ENCODE data around the gene CROCC2. TPM values are rescaled to one million over a fixed set of nuclear protein-coding genes. Genes with fewer than 3 reads are reported as not detected.

Gene CROCC2
- total RNA-seq, 4 donors from 2014 or later: 0.07 TPM; not detected in 3

DNA sequence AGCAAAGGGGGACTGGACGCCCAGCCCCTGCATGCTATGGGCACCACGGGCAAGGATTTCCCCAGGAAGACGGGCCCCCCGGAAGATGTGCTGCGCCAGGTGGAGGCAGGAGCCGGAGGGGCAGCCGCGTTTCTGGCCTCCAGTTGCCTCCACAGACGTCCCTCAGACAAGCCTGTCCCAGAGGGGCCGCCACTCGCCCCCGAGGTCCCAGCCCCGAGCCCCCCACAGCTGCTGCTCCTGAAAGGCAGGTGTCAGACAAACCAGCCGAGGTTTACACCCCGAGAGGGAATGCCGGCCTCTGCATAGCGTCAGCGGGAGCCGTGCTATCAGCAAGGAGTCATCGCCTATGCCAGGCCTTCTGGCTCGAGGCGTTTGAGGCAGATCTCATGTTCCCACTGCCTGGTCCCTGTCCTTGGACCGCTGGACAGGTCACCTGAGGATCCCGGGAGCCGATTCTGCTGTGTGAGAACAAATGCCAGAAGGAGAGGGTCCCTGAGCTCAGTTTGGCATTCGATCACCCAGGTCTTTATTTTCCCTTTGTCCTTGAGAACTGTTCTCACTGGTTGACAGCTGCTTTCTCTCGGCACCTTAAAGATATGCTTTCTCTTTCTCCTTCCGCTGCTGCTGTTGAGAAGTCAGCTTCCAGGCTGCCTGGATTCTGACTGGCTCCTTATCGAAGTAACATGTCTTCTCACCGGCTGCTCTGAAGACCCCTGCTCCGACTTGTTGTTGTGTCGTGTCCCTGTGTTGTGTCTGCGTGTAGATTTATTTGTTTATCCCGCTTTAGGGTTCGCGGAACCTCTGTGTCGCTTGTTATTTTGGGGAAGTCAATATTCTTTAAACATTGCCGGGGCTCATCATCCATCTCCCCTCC is 20.6 kb downstream of the CROCC2 start:
- H3K27me3 ChIP-seq: peaks cover 0 to 2% (median 0%) of the 10 kb centered on the region in 3 donors
- H3K4me1 ChIP-seq: no peaks in the 10 kb centered on the region
- no peaks in the 10 kb centered on the region for H3K9me3 ChIP-seq
- peak; percentile 2 to 14 for DNase-seq
- no peak overlapping the region for H3K27ac ChIP-seq
- ATAC-seq: peak; percentile 33 to 70
- intact Hi-C loops (cut with DNase I; ENCODE audit: low total_unique reads): no loop called here
- H3K36me3 ChIP-seq: no peaks in the 10 kb centered on the region
- in situ Hi-C loops (cut with MboI; ENCODE audit: low sequenced_read_pairs in 4 of 4): no loop called here
- no peak overlapping the region for H3K4me3 ChIP-seq
- TF ChIP-seq POLR2A (IDR thresholded peaks at IDR 0.05): no peak
- TF ChIP-seq, protein P1, sequence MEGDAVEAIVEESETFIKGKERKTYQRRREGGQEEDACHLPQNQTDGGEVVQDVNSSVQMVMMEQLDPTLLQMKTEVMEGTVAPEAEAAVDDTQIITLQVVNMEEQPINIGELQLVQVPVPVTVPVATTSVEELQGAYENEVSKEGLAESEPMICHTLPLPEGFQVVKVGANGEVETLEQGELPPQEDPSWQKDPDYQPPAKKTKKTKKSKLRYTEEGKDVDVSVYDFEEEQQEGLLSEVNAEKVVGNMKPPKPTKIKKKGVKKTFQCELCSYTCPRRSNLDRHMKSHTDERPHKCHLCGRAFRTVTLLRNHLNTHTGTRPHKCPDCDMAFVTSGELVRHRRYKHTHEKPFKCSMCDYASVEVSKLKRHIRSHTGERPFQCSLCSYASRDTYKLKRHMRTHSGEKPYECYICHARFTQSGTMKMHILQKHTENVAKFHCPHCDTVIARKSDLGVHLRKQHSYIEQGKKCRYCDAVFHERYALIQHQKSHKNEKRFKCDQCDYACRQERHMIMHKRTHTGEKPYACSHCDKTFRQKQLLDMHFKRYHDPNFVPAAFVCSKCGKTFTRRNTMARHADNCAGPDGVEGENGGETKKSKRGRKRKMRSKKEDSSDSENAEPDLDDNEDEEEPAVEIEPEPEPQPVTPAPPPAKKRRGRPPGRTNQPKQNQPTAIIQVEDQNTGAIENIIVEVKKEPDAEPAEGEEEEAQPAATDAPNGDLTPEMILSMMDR (IDR thresholded peaks at IDR 0.05 in 4 of 5, conservative IDR thresholded peaks at IDR 0.05 in 1 of 5): no peak

DNA sequence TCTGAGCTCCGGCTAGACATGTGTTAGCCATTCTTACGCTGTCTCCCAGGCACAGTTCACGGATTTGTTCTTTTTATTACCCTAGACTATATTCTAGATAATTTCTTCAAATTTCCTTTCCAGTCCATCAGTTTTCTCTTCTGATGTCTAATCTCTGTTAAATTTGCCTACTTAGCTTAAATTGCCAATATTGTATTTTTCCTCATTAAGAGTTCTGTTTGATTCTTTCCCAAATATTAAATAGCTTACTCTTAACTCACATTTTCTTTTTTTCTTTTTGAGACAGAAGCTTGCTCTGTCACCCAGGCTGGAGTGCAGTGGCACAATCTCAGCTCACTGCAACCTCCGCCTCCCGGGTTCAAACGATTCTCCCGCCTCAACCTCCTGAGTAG is 21.2 kb downstream of the CROCC2 start:
- Histone ChIP-seq H3K4me1 (no peaks in the 10 kb centered on the region), H3K27me3 (peaks cover 0 to 8% (median 2%) of the 10 kb centered on the region in 3 donors), H3K36me3 (no peaks in the 10 kb centered on the region), H3K4me3 (no peak overlapping the region), H3K27ac (no peak overlapping the region), H3K9me3 (no peaks in the 10 kb centered on the region)
- in situ Hi-C loops (cut with MboI; ENCODE audit: low sequenced_read_pairs in 4 of 4) (no loop called here), intact Hi-C loops (cut with DNase I; ENCODE audit: low total_unique reads) (no loop called here)
- ATAC-seq (no peak), DNase-seq (no peak)
- TF ChIP-seq POLR2A (IDR thresholded peaks at IDR 0.05): no peak
- TF ChIP-seq, protein P1 (IDR thresholded peaks at IDR 0.05 in 4 of 5, conservative IDR thresholded peaks at IDR 0.05 in 1 of 5): no peak

DNA sequence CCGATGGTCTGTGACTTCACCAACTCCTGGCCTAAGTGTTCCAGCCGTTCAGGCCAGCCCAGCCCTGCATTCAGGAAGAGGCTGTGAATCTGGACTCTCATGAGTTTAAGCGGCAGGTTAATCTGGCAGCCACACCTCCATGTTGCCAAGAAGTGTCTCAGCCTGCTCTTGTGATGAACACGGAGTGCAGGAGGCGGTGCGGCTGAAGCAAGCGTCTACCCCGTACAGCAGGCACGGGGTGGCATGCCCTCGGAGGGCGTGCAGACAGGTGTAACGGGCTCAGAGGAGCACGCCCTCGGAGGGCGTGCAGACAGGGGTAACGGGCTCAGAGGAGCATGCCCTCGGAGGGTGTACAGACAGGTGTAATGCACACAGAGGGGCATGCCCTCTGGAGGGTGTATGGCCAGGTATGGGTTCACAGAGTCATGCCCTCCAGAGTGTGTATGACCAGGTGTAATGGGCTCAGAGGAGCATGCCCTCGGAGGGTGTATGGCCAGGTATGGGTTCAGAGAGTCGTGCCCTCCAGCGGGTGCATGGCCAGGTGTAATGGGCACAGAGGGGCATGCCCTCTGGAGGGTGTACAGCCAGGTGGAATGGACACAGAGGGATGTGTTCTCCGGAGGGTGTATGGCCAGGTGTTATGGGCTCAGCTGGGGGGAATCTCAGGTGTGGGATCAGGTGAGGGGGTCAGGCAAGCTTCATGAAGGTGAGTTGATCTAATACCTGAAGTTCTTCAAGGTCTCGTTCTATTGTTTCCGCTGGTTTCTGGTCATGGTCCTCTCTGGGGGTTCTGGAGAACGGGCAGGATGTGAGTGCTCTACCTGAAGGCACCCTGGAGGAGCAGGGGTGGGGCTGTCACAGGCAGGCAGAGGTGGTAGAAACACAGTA is 22.6 kb downstream of the CROCC2 start:
- Histone ChIP-seq H3K4me1 (no peaks in the 10 kb centered on the region), H3K36me3 (no peaks in the 10 kb centered on the region), H3K4me3 (no peak overlapping the region), H3K27me3 (peaks cover 0 to 17% (median 4%) of the 10 kb centered on the region in 3 donors), H3K27ac (no peak overlapping the region), H3K9me3 (no peaks in the 10 kb centered on the region)
- DNase-seq (no peak), ATAC-seq (no peak)
- intact Hi-C loops (cut with DNase I; ENCODE audit: low total_unique reads) (no loop called here), in situ Hi-C loops (cut with MboI; ENCODE audit: low sequenced_read_pairs in 4 of 4) (no loop called here)
- TF ChIP-seq, protein P1 (IDR thresholded peaks at IDR 0.05 in 4 of 5, conservative IDR thresholded peaks at IDR 0.05 in 1 of 5): no peak
- TF ChIP-seq POLR2A (IDR thresholded peaks at IDR 0.05): no peak

DNA sequence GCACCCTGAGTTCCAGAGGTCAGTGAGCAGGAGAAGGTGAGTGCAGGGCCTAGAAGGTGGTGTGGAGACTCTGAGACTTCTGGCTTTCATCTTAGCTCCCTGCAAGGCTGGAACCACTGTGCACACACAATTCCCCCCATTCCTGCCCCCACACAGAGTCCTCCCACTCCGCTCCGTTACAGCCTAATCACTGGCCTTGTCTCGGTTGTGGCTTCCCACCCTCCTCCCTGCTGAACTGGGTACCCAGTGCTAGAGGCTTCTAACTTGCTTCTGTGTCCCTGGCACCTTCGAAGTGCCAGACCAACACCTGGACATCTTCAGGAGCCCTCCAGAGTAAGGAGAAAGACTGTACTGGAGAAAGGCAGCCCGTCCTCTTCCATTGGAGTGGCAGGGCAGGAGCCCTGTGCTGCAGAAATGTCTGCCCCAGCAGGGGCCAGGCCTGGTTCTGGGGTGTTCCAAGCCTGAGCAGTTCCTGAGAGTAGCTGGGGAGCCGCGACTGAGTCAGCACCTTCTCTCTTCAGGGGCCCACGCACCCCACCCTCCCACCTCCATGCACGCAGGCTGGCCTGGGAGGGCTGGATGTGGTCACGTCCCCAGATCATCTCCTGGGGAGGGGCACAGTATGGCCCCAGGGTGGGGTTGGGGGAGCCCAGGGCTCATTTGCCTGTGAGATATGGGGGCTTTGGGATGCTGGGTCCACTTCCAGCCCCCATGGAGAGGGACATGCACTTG is 23.4 kb downstream of the CROCC2 start:
- no peak overlapping the region for H3K27ac ChIP-seq
- no peaks in the 10 kb centered on the region for H3K9me3 ChIP-seq
- intact Hi-C loops (cut with DNase I; ENCODE audit: low total_unique reads): no loop called here
- no peak for DNase-seq
- H3K4me1 ChIP-seq: no peaks in the 10 kb centered on the region
- no peak for TF ChIP-seq POLR2A (IDR thresholded peaks at IDR 0.05)
- TF ChIP-seq, protein P1 (IDR thresholded peaks at IDR 0.05 in 4 of 5, conservative IDR thresholded peaks at IDR 0.05 in 1 of 5): no peak
- peaks cover 0 to 25% (median 5%) of the 10 kb centered on the region in 3 donors for H3K27me3 ChIP-seq
- no peak overlapping the region for H3K4me3 ChIP-seq
- in situ Hi-C loops (cut with MboI; ENCODE audit: low sequenced_read_pairs in 4 of 4): no loop called here
- no peaks in the 10 kb centered on the region for H3K36me3 ChIP-seq
- ATAC-seq: no peak
